CD4-positive, alpha-beta T cell treated with Interleukin-15 for 1 hour (primary cell): ENCODE data around the gene GSG1L.
"Not testable (repeated sequence)": the region's sequence is repeated elsewhere in the genome, so short reads cannot be mapped to it uniquely, and the experiment has no call there.

ENCODE experiments used
- DNase-seq: peaks from one replicate; pipeline ENCODE4 v3.0.0-alpha.2; 2020

GSG1L gene

GRCh38 chr16:28011971-28012445, 51.5 kb downstream of the GSG1L start:
- DNase-seq, result no peak

- no peak for DNase-seq
Observed at GRCh38 chr16:28011223-28011622, 52.3 kb downstream of the GSG1L start.

GRCh38 chr16:28010671-28011070, 52.8 kb downstream of the GSG1L start:
- no peak for DNase-seq

- no peak for DNase-seq
Observed at GRCh38 chr16:28009586-28010373, 53.7 kb downstream of the GSG1L start.

- no peak for DNase-seq
Observed at GRCh38 chr16:28003923-28004322, 59.6 kb downstream of the GSG1L start.

- DNase-seq, result no peak
Observed at GRCh38 chr16:28003021-28003865, 60.3 kb downstream of the GSG1L start.

GRCh38 chr16:28001642-28002041, 61.9 kb downstream of the GSG1L start:
- DNase-seq, result no peak

- no peak for DNase-seq
Observed at GRCh38 chr16:28001184-28001583, 62.3 kb downstream of the GSG1L start.

GRCh38 chr16:28000314-28001169, 63.0 kb downstream of the GSG1L start:
- no peak for DNase-seq

- no peak for DNase-seq
Observed at GRCh38 chr16:27999687-28000086, 63.8 kb downstream of the GSG1L start.

GRCh38 chr16:27995378-27995777, 68.1 kb downstream of the GSG1L start:
- DNase-seq, result no peak

- no peak for DNase-seq
Observed at GRCh38 chr16:27994686-27995085, 68.8 kb downstream of the GSG1L start.

- no peak for DNase-seq
Observed at GRCh38 chr16:27993587-27993986, 69.9 kb downstream of the GSG1L start.

GRCh38 chr16:27991876-27992275, 71.6 kb downstream of the GSG1L start:
- DNase-seq, result no peak

GRCh38 chr16:27985981-27986380, 77.5 kb downstream of the GSG1L start:
- no peak for DNase-seq

GRCh38 chr16:27984121-27984520, 79.4 kb downstream of the GSG1L start:
- no peak for DNase-seq

GRCh38 chr16:27983244-27983643, 80.3 kb downstream of the GSG1L start:
- DNase-seq, result no peak

- DNase-seq, result no peak
Observed at GRCh38 chr16:27982184-27982583, 81.3 kb downstream of the GSG1L start.

GRCh38 chr16:27980919-27981700, 82.4 kb downstream of the GSG1L start:
- DNase-seq, result no peak

GRCh38 chr16:27980076-27980775, 83.3 kb downstream of the GSG1L start:
- no peak for DNase-seq

GRCh38 chr16:27979668-27980067, 83.8 kb downstream of the GSG1L start:
- DNase-seq, result not testable (repeated sequence)

- no peak for DNase-seq
Observed at GRCh38 chr16:27978876-27979275, 84.6 kb downstream of the GSG1L start.
